Endothelial cell of umbilical vein (primary cell): ENCODE results near the gene BTLA. TPM values are rescaled to one million over a fixed set of nuclear protein-coding genes. Genes with fewer than 3 reads are reported as not detected.
"Not testable (repeated sequence)": the region's sequence is repeated elsewhere in the genome, so short reads cannot be mapped to it uniquely, and the experiment has no call there.

Experiments used
- BruUV-seq: library from RNA; stranded (reverse); fragments of 400-500 nt; replicated peaks from 2 replicates; lab custom pipeline; 2021; lab: Mats Ljungman, UMichigan
- CTCF ChIA-PET: fragments of 300-600, 350-600 bp; sonication (Branson Sonifier 250); formaldehyde crosslinking; loops from one replicate; lab custom pipeline; 2021; ENCODE audit warnings: antibody characterized with exemption, inconsistent platforms; lab: Charles Lee
- POLR2A ChIA-PET: fragments of 300-600, 350-600 bp; sonication (Branson Sonifier 250); formaldehyde crosslinking; loops from one replicate; lab custom pipeline; 2021; ENCODE audit warnings: antibody characterized with exemption, inconsistent platforms; lab: Charles Lee
- DNase-seq: peaks from one replicate; pipeline ENCODE4 v3.0.0-alpha.2; 2011; ENCODE audit warnings: low read depth, low spot score
- FAIRE-seq: peaks from 2 replicates; lab custom pipeline; 2011; peaks lifted over from hg19 to GRCh38; lab: Jason Lieb, UNC
- H2AFZ ChIP-seq: 2 replicates; pipeline ENCODE4 v1.6.0; 2012; ENCODE audit warnings: low read depth, low read length, control low read depth, inconsistent platforms
- H3K27ac ChIP-seq: 2 replicates; pipeline ENCODE4 v1.5.1; 2011; ENCODE audit warnings: low read depth, mild to moderate bottlenecking, control low read depth, low read length, moderate library complexity; ENCODE audit not compliant: insufficient read depth
- H3K27me3 ChIP-seq, 2 experiments: 2 replicates each; pipeline versions ENCODE4 v1.6.0 to v1.6.1; 2011; ENCODE audit warnings: low read length in 2 of 2, mixed read lengths in 1 of 2; ENCODE audit not compliant: control insufficient read depth in 2 of 2, insufficient read depth in 2 of 2
- H3K36me3 ChIP-seq, 2 experiments: 2 replicates in 1 of 2; 3 replicates in 1 of 2; pipeline ENCODE4 v1.5.1; 2011; ENCODE audit warnings: low read length in 2 of 2, mild to moderate bottlenecking in 1 of 2, moderate library complexity in 1 of 2; ENCODE audit not compliant: control insufficient read depth in 2 of 2, insufficient read depth in 2 of 2; ENCODE audit errors: extremely low read depth in 1 of 2
- H3K4me1 ChIP-seq: 3 replicates; pipeline ENCODE4 v1.5.1; 2011; ENCODE audit warnings: mild to moderate bottlenecking, low read length; ENCODE audit not compliant: control insufficient read depth, insufficient read depth; ENCODE audit errors: extremely low read depth
- H3K4me2 ChIP-seq: 2 replicates; pipeline ENCODE4 v1.6.1; 2011; ENCODE audit warnings: low read length, control low read depth, mixed read lengths; ENCODE audit not compliant: insufficient read depth
- H3K4me3 ChIP-seq, 3 experiments: fragments of 200-600 bp in 1 of 3; sonication (generic), shearing (Covaris generic) in 1 of 3; replicated peaks in 1 of 3; 2 replicates each; pipeline ENCODE4 v1.5.1; 2011 to 2016; ENCODE audit warnings: control low read depth in 3 of 3, low read length in 3 of 3, mild to moderate bottlenecking in 2 of 3, inconsistent platforms in 1 of 3, low read depth in 1 of 3, moderate library complexity in 1 of 3; ENCODE audit not compliant: insufficient read depth in 1 of 3
- H3K79me2 ChIP-seq: 2 replicates; pipeline ENCODE4 v1.6.0; 2012; ENCODE audit warnings: low read length, inconsistent platforms; ENCODE audit not compliant: control insufficient read depth, insufficient read depth
- H3K9ac ChIP-seq: replicated peaks from 2 replicates; pipeline ENCODE3; 2011; ENCODE audit warnings: low read length, control low read depth; ENCODE audit not compliant: insufficient read depth; ENCODE audit errors: extremely low read depth
- H3K9me1 ChIP-seq: replicated peaks from 3 replicates; pipeline ENCODE4 v1.6.0; 2011; ENCODE audit warnings: mild to moderate bottlenecking, low read length; ENCODE audit not compliant: control insufficient read depth, insufficient read depth; ENCODE audit errors: extremely low read depth
- H3K9me3 ChIP-seq: replicated peaks from 2 replicates; pipeline ENCODE4 v1.5.1; 2012; ENCODE audit warnings: low read length, inconsistent platforms; ENCODE audit not compliant: control insufficient read depth, insufficient read depth
- H4K20me1 ChIP-seq: replicated peaks from 2 replicates; pipeline ENCODE3; 2011; ENCODE audit warnings: mild to moderate bottlenecking, low read length; ENCODE audit not compliant: control insufficient read depth, insufficient read depth; ENCODE audit errors: extremely low read depth
- JUN ChIP-seq: IDR thresholded peaks from 2 replicates; pipeline ENCODE4 v1.6.1; 2011; ENCODE audit warnings: borderline replicate concordance, low read depth; ENCODE audit not compliant: insufficient read length, insufficient read depth
- MYC ChIP-seq: IDR thresholded peaks from one replicate; pipeline ENCODE4 v1.6.1; 2011; ENCODE audit warnings: mild to moderate bottlenecking, low read depth, low read length
- dilution Hi-C: fragments of 300-500 bp; cut with MboI; formaldehyde crosslinking; loops from one replicate; pipeline ENCODE4 v1.15.0; 2019; ENCODE audit warnings: low sequenced_read_pairs; ENCODE audit not compliant: extremely low pct_ligation_motif_present
- intact Hi-C: fragments of 100-400 bp; cut with micrococcal nuclease; formaldehyde crosslinking; loops from one replicate; pipeline ENCODE4 v1.10.0; 2022
- polyA plus RNA-seq, 4 experiments: library from polyadenylated mRNA; depleted of rRNA in 3 of 4; stranded (reverse) in 3 of 4; unstranded in 1 of 4; fragments of >200 nt; gene quantifications; 2 replicates each; pipeline versions ENCODE4 v1.2.1 to v1.2.3, GENCODE V29; 2011 to 2012; ENCODE audit warnings: missing spikeins in 1 of 4
- total RNA-seq: library from RNA; stranded (reverse); gene quantifications from 2 replicates; pipeline ENCODE4 v1.2.3, GENCODE V29; 2021
- TF ChIP-seq, protein P1 (sequence below), 2 donors: IDR thresholded peaks; 1 replicate in 1 of 2; 2 replicates in 1 of 2; pipeline ENCODE4 v1.5.1; 2011; ENCODE audit warnings: low read length in 2 of 2, mild to moderate bottlenecking in 2 of 2, moderate library complexity in 2 of 2, control low read depth in 1 of 2, inconsistent platforms in 1 of 2, low read depth in 1 of 2; ENCODE audit not compliant: insufficient read depth in 1 of 2; ENCODE audit errors: extremely low read depth in 1 of 2

BTLA gene
- total and polyA plus RNA-seq, 2 donors (not counting 3 experiments of a cell fraction or from before 2014, with no cell fraction given), result not detected

DNA sequence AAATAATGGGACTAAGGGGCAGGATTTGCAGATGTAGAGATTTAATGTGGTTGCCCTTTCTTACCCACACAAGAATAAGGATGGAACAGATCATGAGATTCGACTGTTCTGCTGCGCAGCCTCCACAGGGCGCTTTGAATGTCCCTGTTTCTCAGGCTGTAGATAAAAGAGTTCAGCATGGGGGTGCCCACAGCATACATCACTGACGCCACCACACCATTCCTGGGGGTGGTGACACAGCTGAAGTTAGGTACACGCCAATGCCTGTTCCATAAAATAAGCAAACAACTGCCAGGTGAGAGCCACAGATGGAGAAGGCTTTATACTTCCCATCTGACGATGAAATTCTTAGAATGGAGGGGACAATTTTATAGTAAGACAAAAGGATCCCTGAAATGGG, 24.9 kb upstream of the BTLA start:
- H3K9me1 ChIP-seq, DNase-seq, H3K27me3 ChIP-seq, H4K20me1 ChIP-seq, H3K9ac ChIP-seq, intact Hi-C loops, H3K9me3 ChIP-seq, H3K79me2 ChIP-seq, H3K4me3 ChIP-seq, dilution Hi-C loops, H2AFZ ChIP-seq, POLR2A ChIA-PET, H3K4me1 ChIP-seq, CTCF ChIA-PET, H3K27ac ChIP-seq, H3K36me3 ChIP-seq, H3K4me2 ChIP-seq, BruUV-seq, FAIRE-seq: not testable (repeated sequence)

DNA sequence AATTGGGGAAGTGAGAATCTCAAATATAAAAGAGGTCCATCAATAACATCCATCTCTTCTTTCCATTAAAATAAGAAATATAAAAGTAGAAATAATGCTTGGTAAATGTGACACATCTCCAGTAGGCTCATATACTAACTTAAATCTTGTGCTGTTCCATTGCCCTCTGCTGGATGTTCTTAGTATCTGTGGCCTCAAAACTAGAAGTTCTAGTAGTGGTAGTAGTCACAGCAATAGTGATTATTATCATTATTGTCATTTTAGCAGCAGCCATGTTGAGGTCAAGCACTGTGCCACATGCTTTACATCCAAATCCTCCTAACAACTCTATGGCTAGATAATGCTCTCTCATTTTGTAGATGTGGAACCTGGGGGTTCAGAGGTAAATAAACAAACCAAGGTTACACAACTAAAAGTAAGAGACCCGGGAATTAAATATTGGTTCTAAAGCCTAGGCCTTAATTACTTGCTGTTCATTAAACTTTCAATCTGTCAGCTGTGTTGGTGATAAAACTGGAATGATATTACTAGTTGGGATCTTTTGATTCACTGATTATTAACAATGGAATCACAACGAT, 20.2 kb upstream of the BTLA start:
- no peak overlapping the region for H3K27ac ChIP-seq
- H3K9me3 ChIP-seq, result no peaks in the 10 kb centered on the region
- no peak overlapping the region for H2AFZ ChIP-seq
- H3K79me2 ChIP-seq, result no peaks in the 10 kb centered on the region
- no peaks in the 10 kb centered on the region for H3K27me3 ChIP-seq
- DNase-seq (peak; percentile 79), FAIRE-seq (peak; percentile 90)
- ChIA-PET CTCF (interaction anchor here (0.9 to 4.9 kb wide), 13 partner anchors 30 to 408 kb away, joined by 3 to 72 read pairs (median 7); partner anchors contain the start of genes CD200 and SLC9C1), POLR2A (no interaction called here)
- H3K9ac ChIP-seq, result no peak overlapping the region
- dilution Hi-C loops, result no loop called here
- BruUV-seq, result no TSS peak
- H3K4me2 ChIP-seq, result no peak overlapping the region
- H4K20me1 ChIP-seq, result no peaks in the 10 kb centered on the region
- H3K4me1 ChIP-seq, result no peaks in the 10 kb centered on the region
- H3K36me3 ChIP-seq, result no peaks in the 10 kb centered on the region
- intact Hi-C loops, result loop anchor here (1.0 to 2.0 kb wide), 6 partner anchors 82 to 407 kb away; no protein-coding TSS in a partner anchor
- no peaks in the 10 kb centered on the region for H3K9me1 ChIP-seq
- TF ChIP-seq JUN, result peak; percentile 3
- TF ChIP-seq, protein P1, sequence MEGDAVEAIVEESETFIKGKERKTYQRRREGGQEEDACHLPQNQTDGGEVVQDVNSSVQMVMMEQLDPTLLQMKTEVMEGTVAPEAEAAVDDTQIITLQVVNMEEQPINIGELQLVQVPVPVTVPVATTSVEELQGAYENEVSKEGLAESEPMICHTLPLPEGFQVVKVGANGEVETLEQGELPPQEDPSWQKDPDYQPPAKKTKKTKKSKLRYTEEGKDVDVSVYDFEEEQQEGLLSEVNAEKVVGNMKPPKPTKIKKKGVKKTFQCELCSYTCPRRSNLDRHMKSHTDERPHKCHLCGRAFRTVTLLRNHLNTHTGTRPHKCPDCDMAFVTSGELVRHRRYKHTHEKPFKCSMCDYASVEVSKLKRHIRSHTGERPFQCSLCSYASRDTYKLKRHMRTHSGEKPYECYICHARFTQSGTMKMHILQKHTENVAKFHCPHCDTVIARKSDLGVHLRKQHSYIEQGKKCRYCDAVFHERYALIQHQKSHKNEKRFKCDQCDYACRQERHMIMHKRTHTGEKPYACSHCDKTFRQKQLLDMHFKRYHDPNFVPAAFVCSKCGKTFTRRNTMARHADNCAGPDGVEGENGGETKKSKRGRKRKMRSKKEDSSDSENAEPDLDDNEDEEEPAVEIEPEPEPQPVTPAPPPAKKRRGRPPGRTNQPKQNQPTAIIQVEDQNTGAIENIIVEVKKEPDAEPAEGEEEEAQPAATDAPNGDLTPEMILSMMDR (IDR thresholded peaks at IDR 0.05; ENCODE audit: extremely low read depth in 1 of 2, insufficient read depth in 1 of 2, low read depth in 1 of 2, low read length in 2 of 2), result peak; percentile 45 to 52
- no peak for TF ChIP-seq MYC
- H3K4me3 ChIP-seq, result no peak overlapping the region

DNA sequence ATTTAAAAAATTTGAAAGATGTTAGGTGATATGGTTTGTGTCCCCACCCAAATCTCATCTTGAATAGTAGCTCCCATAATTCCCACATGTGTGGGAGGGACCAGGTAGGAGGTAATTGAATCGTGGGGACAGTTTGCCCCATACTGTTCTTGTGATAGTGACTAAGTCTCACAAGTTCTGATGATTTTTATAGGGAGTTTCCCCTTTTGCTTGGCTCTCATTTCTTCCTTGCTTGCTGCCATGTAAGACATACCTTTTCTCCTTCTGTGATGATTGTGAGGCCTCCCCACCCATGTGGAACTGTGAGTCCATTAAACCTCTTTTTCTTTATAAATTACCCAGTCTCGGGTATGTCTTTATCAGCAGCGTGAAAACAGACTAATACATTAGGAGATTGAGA, 19.7 kb upstream of the BTLA start:
- intact Hi-C loops, result loop anchor here (1.0 to 2.0 kb wide), 6 partner anchors 82 to 407 kb away; no protein-coding TSS in a partner anchor
- H3K9ac ChIP-seq, POLR2A ChIA-PET, H3K9me3 ChIP-seq, FAIRE-seq, H3K4me3 ChIP-seq, H3K27ac ChIP-seq, BruUV-seq, H3K79me2 ChIP-seq, H3K4me1 ChIP-seq, H3K4me2 ChIP-seq, H3K27me3 ChIP-seq, dilution Hi-C loops, H4K20me1 ChIP-seq, H3K9me1 ChIP-seq, H3K36me3 ChIP-seq, H2AFZ ChIP-seq: not testable (repeated sequence)
- CTCF ChIA-PET, result interaction anchor here (1.0 to 4.9 kb wide), 5 partner anchors 23 to 382 kb away, joined by 3 to 72 read pairs (median 7); partner anchors contain the start of genes CD200 and SLC9C1
- DNase-seq, result peak; percentile 6
